Peyer's patch (tissue), 4 donors: ENCODE data around the gene SH3RF3. TPM values are rescaled to one million over a fixed set of nuclear protein-coding genes. Genes with fewer than 3 reads are reported as not detected.

Experiments used
- DNase-seq, 3 donors: peaks; one replicate each; pipeline ENCODE4 v3.0.0-alpha.2; 2017 to 2019
- H3K27ac ChIP-seq, 4 donors: fragments of 200-600 bp; sonication (generic); one replicate each; pipeline ENCODE4 v1.5.1; 2016 to 2019
- H3K27me3 ChIP-seq, 2 donors: fragments of 200-600 bp; sonication (generic); one replicate each; pipeline ENCODE4 v1.5.1; 2019
- H3K36me3 ChIP-seq, 3 donors: fragments of 200-600 bp; sonication (generic); one replicate each; pipeline ENCODE4 v1.5.1; 2016 to 2019
- H3K4me1 ChIP-seq, 4 donors: fragments of 200-600 bp; sonication (generic); one replicate each; pipeline ENCODE4 v1.5.1; 2016 to 2019
- H3K4me3 ChIP-seq, 4 donors: fragments of 200-600 bp; sonication (generic); 1 replicate in 3 of 4; 2 replicates in 1 of 4; pipeline ENCODE4 v1.5.1; 2016 to 2019; ENCODE audit warnings: mild to moderate bottlenecking in 1 of 4
- H3K9me3 ChIP-seq, 4 donors: fragments of 200-600 bp; sonication (generic); one replicate each; pipeline ENCODE4 v1.5.1; 2016 to 2019; ENCODE audit warnings: mild to moderate bottlenecking in 1 of 4
- POLR2A ChIP-seq, 2 donors: fragments of 450-650 bp; IDR thresholded peaks; one replicate each; pipeline ENCODE4 v1.5.1; 2017; ENCODE audit warnings: antibody characterized with exemption in 2 of 2, mild to moderate bottlenecking in 2 of 2, moderate library complexity in 2 of 2
- total RNA-seq, 4 donors: library from RNA; depleted of rRNA; stranded (reverse); fragments of >200 nt; gene quantifications; one replicate each; pipeline ENCODE4 v1.1.0, GENCODE V29; 2016
- TF ChIP-seq, protein P1 (sequence below), 6 experiments: fragments of 450-650 bp in 4 of 6; fragments of 200-600 bp in 2 of 6; sonication (generic) in 1 of 6; IDR thresholded peaks; one replicate each; pipeline ENCODE4 v1.5.1; 2017 to 2019; ENCODE audit warnings: antibody characterized with exemption in 6 of 6, mild to moderate bottlenecking in 3 of 6, moderate library complexity in 1 of 6

The SH3RF3 gene
- total RNA-seq, 4 donors from 2014 or later: 1.1 to 5.0 (median 3.3) TPM

DNA sequence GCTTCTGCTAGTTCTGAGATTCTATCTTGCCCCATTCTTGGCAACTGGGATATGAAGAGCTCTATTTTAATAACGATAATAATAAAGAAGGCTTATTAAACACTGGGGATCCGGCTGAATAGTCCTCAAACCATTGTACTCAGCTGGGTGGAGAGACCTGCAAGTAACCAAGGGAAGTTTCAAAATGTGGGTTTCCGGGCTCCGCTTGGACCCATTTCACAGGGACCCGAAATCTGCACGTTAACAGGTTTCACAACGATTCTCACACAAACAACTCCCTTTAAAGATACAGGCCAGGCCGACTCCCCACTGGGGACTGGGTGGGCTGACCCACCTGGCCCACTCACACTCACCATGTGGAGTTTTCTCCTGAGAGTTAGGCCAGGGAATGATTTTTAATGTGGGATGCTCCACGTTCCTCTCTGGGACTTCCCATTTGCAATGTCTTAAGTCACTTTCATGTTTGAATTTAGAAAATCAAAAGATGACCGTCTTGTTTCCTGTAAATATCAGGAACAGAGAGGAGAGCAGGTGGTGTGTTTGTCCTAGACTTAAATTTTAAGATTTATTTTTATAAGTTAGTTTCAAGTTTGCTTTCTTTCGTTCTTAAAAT, 96.3 kb downstream of the SH3RF3 start:
- Histone ChIP-seq H3K27ac (no peak overlapping the region), H3K4me1 (no peaks in the 10 kb centered on the region), H3K4me3 (no peak overlapping the region)

DNA sequence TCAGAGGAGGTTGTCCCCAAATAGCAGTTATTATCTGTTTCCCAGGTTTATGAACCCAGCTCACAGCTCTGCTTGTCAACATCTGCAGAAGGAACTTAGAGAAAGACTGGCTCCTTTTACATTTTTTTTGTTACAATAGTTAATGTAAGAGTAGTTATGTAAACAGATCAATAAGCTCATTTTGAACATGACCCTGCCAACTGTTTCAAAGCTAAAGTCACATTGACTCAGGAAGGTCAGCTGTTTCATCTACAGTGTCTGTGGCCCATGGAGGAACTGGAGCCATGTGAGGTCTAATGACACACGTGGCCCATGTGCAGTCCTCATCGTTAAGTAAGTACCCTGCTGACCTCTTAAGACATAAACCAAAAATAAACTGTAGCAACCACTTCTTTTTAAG, 97.1 kb downstream of the SH3RF3 start:
- Histone ChIP-seq H3K4me1 (no peaks in the 10 kb centered on the region), H3K4me3 (no peak overlapping the region), H3K36me3 (no peaks in the 10 kb centered on the region), H3K9me3 (no peaks in the 10 kb centered on the region), H3K27me3 (no peaks in the 10 kb centered on the region), H3K27ac (no peak overlapping the region)
- TF ChIP-seq, protein P1, sequence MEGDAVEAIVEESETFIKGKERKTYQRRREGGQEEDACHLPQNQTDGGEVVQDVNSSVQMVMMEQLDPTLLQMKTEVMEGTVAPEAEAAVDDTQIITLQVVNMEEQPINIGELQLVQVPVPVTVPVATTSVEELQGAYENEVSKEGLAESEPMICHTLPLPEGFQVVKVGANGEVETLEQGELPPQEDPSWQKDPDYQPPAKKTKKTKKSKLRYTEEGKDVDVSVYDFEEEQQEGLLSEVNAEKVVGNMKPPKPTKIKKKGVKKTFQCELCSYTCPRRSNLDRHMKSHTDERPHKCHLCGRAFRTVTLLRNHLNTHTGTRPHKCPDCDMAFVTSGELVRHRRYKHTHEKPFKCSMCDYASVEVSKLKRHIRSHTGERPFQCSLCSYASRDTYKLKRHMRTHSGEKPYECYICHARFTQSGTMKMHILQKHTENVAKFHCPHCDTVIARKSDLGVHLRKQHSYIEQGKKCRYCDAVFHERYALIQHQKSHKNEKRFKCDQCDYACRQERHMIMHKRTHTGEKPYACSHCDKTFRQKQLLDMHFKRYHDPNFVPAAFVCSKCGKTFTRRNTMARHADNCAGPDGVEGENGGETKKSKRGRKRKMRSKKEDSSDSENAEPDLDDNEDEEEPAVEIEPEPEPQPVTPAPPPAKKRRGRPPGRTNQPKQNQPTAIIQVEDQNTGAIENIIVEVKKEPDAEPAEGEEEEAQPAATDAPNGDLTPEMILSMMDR (IDR thresholded peaks at IDR 0.05): no peak
- no peak for TF ChIP-seq POLR2A (IDR thresholded peaks at IDR 0.05)
- no peak for DNase-seq

More for the DNA sequence above, 96.3 kb downstream of the SH3RF3 start:
- Histone ChIP-seq H3K36me3 (no peaks in the 10 kb centered on the region), H3K9me3 (no peaks in the 10 kb centered on the region), H3K27me3 (no peaks in the 10 kb centered on the region)
- TF ChIP-seq, protein P1 (IDR thresholded peaks at IDR 0.05): no peak
- no peak for TF ChIP-seq POLR2A (IDR thresholded peaks at IDR 0.05)
- DNase-seq: no peak

DNA sequence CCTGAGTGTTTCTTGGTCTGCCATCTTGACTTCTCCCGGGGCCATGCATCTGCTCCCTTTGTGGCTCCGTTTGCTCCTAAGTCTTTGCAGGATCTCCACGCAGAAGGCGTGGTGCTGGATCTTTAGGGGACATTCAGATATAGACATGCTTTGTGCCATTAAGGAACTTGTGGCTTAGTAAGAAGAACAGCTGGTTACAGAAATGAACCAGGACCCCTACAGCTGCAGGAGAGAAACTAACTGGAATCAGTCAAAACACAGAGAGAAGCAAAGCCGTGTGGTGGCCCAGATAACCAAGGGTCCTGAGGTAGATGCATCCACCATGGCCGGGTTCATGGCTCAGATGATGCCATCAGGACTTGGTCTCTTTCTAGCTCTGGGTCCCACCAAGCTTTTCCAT, 97.6 kb downstream of the SH3RF3 start:
- no peak overlapping the region for H3K27ac ChIP-seq
- no peak overlapping the region for H3K4me3 ChIP-seq

DNA sequence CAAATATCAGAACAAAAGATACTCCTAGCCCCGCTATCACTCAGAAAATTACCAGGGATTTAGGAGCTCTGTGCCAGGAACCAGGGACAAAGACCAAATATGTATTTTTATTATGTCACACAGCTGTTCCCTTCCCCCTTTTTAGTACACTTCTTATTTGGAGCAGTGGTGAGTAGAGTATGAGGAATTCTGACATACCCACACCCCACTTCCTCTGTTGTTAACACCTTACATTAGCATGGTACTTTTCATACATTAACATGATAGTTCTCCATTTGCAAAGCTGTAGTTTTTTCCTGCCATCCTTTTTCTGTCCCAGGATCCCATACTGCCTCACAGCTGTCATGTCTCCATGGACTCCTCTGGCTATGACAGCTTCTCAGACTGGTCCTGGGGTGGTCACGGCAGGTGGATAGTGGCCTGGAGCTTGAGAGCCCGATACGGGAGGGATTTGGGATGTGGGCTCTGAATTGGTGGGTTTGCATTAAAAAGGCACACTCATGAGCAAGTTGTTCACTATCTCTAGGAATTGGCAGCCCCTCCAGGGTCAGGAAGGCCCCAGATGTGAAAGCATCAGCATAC, 100.2 kb downstream of the SH3RF3 start:
- H3K4me1 ChIP-seq: no peaks in the 10 kb centered on the region
- TF ChIP-seq, protein P1 (IDR thresholded peaks at IDR 0.05): no peak
- no peak for TF ChIP-seq POLR2A (IDR thresholded peaks at IDR 0.05)
- H3K4me3 ChIP-seq: no peak overlapping the region
- DNase-seq: no peak
- H3K36me3 ChIP-seq: no peaks in the 10 kb centered on the region
- no peak overlapping the region for H3K27ac ChIP-seq
- no peaks in the 10 kb centered on the region for H3K27me3 ChIP-seq
- no peaks in the 10 kb centered on the region for H3K9me3 ChIP-seq

More for the DNA sequence above, 97.6 kb downstream of the SH3RF3 start:
- DNase-seq: no peak
- Histone ChIP-seq H3K9me3 (no peaks in the 10 kb centered on the region), H3K4me1 (no peaks in the 10 kb centered on the region), H3K27me3 (no peaks in the 10 kb centered on the region), H3K36me3 (no peaks in the 10 kb centered on the region)
- TF ChIP-seq POLR2A (IDR thresholded peaks at IDR 0.05): no peak
- TF ChIP-seq, protein P1 (IDR thresholded peaks at IDR 0.05): no peak

DNA sequence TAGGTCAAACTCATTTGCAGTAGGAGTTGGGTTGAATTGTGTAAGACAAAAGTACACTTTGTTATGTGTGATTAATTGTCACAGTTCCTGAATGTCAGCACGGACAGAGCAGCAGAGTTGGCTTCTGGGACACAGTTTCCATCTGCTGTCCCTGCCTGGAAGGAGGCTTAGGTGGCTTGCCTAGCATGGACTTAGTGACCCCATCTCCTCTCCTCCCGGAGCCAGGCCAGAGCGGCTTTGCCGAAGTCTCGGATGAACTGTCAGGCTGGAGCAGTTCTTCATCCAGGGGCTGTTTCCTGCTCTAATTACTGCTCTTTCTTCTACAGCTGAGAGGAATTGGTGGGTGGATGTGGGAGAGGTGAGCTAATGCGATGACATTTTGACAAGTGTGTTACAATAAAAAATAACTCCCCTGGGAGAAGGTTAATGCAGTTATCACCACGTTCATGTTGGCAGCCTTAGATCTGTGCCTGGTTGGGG, 102.0 kb downstream of the SH3RF3 start:
- Histone ChIP-seq H3K27me3 (no peaks in the 10 kb centered on the region), H3K27ac (peak overlapping the region in 1 of 4 donors; percentile 25), H3K9me3 (no peaks in the 10 kb centered on the region), H3K36me3 (no peaks in the 10 kb centered on the region), H3K4me1 (no peaks in the 10 kb centered on the region), H3K4me3 (no peak overlapping the region)
- TF ChIP-seq, protein P1 (IDR thresholded peaks at IDR 0.05): no peak
- no peak for TF ChIP-seq POLR2A (IDR thresholded peaks at IDR 0.05)
- DNase-seq: no peak
